ENCODE data around the gene CCDC170. TPM values are rescaled to one million over a fixed set of nuclear protein-coding genes. Genes with fewer than 3 reads are reported as not detected.
A peak's percentile ranks its signal among the peaks of the same experiment; 100 is the strongest.

CCDC170 gene
- total RNA-seq, 1 donor from 2014 or later: 0.06 TPM

- peak overlapping the region; percentile 72 for H3K4me3 ChIP-seq (ENCODE audit: low read depth, low read length)
- TF ChIP-seq CTCF (conservative IDR thresholded peaks at IDR 0.05; ENCODE audit: low read depth, low read length): no peak
- no peak for DNase-seq (ENCODE audit: low read depth)
Measured at GRCh38 chr6:151494235-151494935, 568 bp downstream of the CCDC170 start.

- no peak for TF ChIP-seq CTCF (conservative IDR thresholded peaks at IDR 0.05; ENCODE audit: low read depth, low read length)
- H3K4me3 ChIP-seq (ENCODE audit: low read depth, low read length): peak overlapping the region; percentile 72
- no peak for DNase-seq (ENCODE audit: low read depth)
Measured at GRCh38 chr6:151494936-151495320, 1.1 kb downstream of the CCDC170 start.

GRCh38 chr6:151495380-151495779 lies 1.6 kb downstream of the CCDC170 start:
- no peak for TF ChIP-seq CTCF (conservative IDR thresholded peaks at IDR 0.05; ENCODE audit: low read depth, low read length)
- no peak overlapping the region for H3K4me3 ChIP-seq (ENCODE audit: low read depth, low read length)
- DNase-seq (ENCODE audit: low read depth): no peak

- no peak for DNase-seq (ENCODE audit: low read depth)
Measured at GRCh38 chr6:151497905-151498304, 4.1 kb downstream of the CCDC170 start.

GRCh38 chr6:151498327-151498726 lies 4.5 kb downstream of the CCDC170 start:
- TF ChIP-seq CTCF (conservative IDR thresholded peaks at IDR 0.05; ENCODE audit: low read depth, low read length): no peak
- no peak for DNase-seq (ENCODE audit: low read depth)
- no peak overlapping the region for H3K4me3 ChIP-seq (ENCODE audit: low read depth, low read length)

More at GRCh38 chr6:151497905-151498304, 4.1 kb downstream of the CCDC170 start:
- no peak for TF ChIP-seq CTCF (conservative IDR thresholded peaks at IDR 0.05; ENCODE audit: low read depth, low read length)
- H3K4me3 ChIP-seq (ENCODE audit: low read depth, low read length): no peak overlapping the region

- H3K4me3 ChIP-seq (ENCODE audit: low read depth, low read length): no peak overlapping the region
- TF ChIP-seq CTCF (conservative IDR thresholded peaks at IDR 0.05; ENCODE audit: low read depth, low read length): no peak
- DNase-seq (ENCODE audit: low read depth): no peak
Measured at GRCh38 chr6:151499551-151499950, 5.7 kb downstream of the CCDC170 start.

- no peak for DNase-seq (ENCODE audit: low read depth)
- H3K4me3 ChIP-seq (ENCODE audit: low read depth, low read length): no peak overlapping the region
- TF ChIP-seq CTCF (conservative IDR thresholded peaks at IDR 0.05; ENCODE audit: low read depth, low read length): no peak
Measured at GRCh38 chr6:151501511-151502136, 7.8 kb downstream of the CCDC170 start.

Measured in epithelial cell of proximal tubule (primary cell).